Mucosa of stomach (tissue), 1 donor: ENCODE results near the gene DNASE1.

Source experiments
- H3K27me3 ChIP-seq: one replicate; pipeline ENCODE4 v1.7.0; 2013; ENCODE audit warnings: mild to moderate bottlenecking, low read length; ENCODE audit not compliant: control insufficient read depth, insufficient read depth
- H3K36me3 ChIP-seq: one replicate; pipeline ENCODE4 v1.7.0; 2013; ENCODE audit warnings: low read length; ENCODE audit not compliant: control insufficient read depth, insufficient read depth
- H3K4me1 ChIP-seq: one replicate; pipeline ENCODE4 v1.7.0; 2013; ENCODE audit warnings: mild to moderate bottlenecking, low read length; ENCODE audit not compliant: control insufficient read depth, insufficient read depth
- H3K4me3 ChIP-seq: one replicate; pipeline ENCODE4 v1.7.0; 2013; ENCODE audit warnings: low read length
- H3K9ac ChIP-seq: one replicate; pipeline ENCODE4 v1.7.0; 2013; ENCODE audit warnings: mild to moderate bottlenecking, low read length, moderate library complexity
- H3K9me3 ChIP-seq: one replicate; pipeline ENCODE4 v1.7.0; 2013; ENCODE audit warnings: mild to moderate bottlenecking, low read length, moderate library complexity; ENCODE audit not compliant: control insufficient read depth
- donor health status: Pancreatic carcinoma.

The DNASE1 gene

GRCh38 chr16:3673676-3674377, 19.3 kb downstream of the DNASE1 start:
- Histone ChIP-seq H3K4me1 (no peaks in the 10 kb centered on the region), H3K9ac (no peak overlapping the region), H3K4me3 (no peak overlapping the region), H3K27me3 (no peaks in the 10 kb centered on the region), H3K36me3 (no peaks in the 10 kb centered on the region), H3K9me3 (no peaks in the 10 kb centered on the region)

GRCh38 chr16:3674513-3675295, 20.2 kb downstream of the DNASE1 start:
- no peak overlapping the region for H3K9ac ChIP-seq
- no peaks in the 10 kb centered on the region for H3K9me3 ChIP-seq
- no peaks in the 10 kb centered on the region for H3K27me3 ChIP-seq
- no peak overlapping the region for H3K4me3 ChIP-seq
- no peaks in the 10 kb centered on the region for H3K4me1 ChIP-seq
- H3K36me3 ChIP-seq, result no peaks in the 10 kb centered on the region

- no peaks in the 10 kb centered on the region for H3K36me3 ChIP-seq
- no peaks in the 10 kb centered on the region for H3K27me3 ChIP-seq
- H3K9ac ChIP-seq, result no peak overlapping the region
- H3K4me1 ChIP-seq, result no peaks in the 10 kb centered on the region
- no peak overlapping the region for H3K4me3 ChIP-seq
- H3K9me3 ChIP-seq, result no peaks in the 10 kb centered on the region
These were observed 21.2 kb downstream of the DNASE1 start for GRCh38 chr16:3675601-3676130.

GRCh38 chr16:3677994-3678393, 23.5 kb downstream of the DNASE1 start:
- Histone ChIP-seq H3K4me3 (no peak overlapping the region), H3K9ac (no peak overlapping the region), H3K27me3 (no peaks in the 10 kb centered on the region), H3K36me3 (no peaks in the 10 kb centered on the region), H3K9me3 (no peaks in the 10 kb centered on the region), H3K4me1 (no peaks in the 10 kb centered on the region)

- Histone ChIP-seq H3K9ac (no peak overlapping the region), H3K9me3 (no peaks in the 10 kb centered on the region), H3K4me3 (no peak overlapping the region), H3K36me3 (no peaks in the 10 kb centered on the region), H3K4me1 (no peaks in the 10 kb centered on the region), H3K27me3 (no peaks in the 10 kb centered on the region)
These were observed 26.7 kb downstream of the DNASE1 start for GRCh38 chr16:3681206-3681605.

- Histone ChIP-seq H3K27me3 (no peaks in the 10 kb centered on the region), H3K4me3 (no peak overlapping the region), H3K4me1 (peaks cover 9% of the 10 kb centered on the region), H3K36me3 (no peaks in the 10 kb centered on the region), H3K9me3 (no peaks in the 10 kb centered on the region), H3K9ac (no peak overlapping the region)
These were observed 32.5 kb downstream of the DNASE1 start for GRCh38 chr16:3687021-3687420.

GRCh38 chr16:3687792-3688191, 33.3 kb downstream of the DNASE1 start:
- Histone ChIP-seq H3K36me3 (no peaks in the 10 kb centered on the region), H3K9me3 (no peaks in the 10 kb centered on the region)

GRCh38 chr16:3689731-3690130, 35.2 kb downstream of the DNASE1 start:
- H3K36me3 ChIP-seq, result no peaks in the 10 kb centered on the region
- no peak overlapping the region for H3K4me3 ChIP-seq
- H3K9ac ChIP-seq, result no peak overlapping the region
- H3K9me3 ChIP-seq, result no peaks in the 10 kb centered on the region
- peaks cover 9% of the 10 kb centered on the region for H3K4me1 ChIP-seq
- no peaks in the 10 kb centered on the region for H3K27me3 ChIP-seq

More at GRCh38 chr16:3687792-3688191, 33.3 kb downstream of the DNASE1 start:
- no peak overlapping the region for H3K4me3 ChIP-seq
- H3K4me1 ChIP-seq, result peaks cover 9% of the 10 kb centered on the region
- no peaks in the 10 kb centered on the region for H3K27me3 ChIP-seq
- no peak overlapping the region for H3K9ac ChIP-seq

- Histone ChIP-seq H3K9me3 (no peaks in the 10 kb centered on the region), H3K9ac (peak overlapping the region; percentile 33), H3K36me3 (no peaks in the 10 kb centered on the region), H3K4me3 (peak overlapping the region; percentile 14), H3K27me3 (no peaks in the 10 kb centered on the region), H3K4me1 (peaks cover 11% of the 10 kb centered on the region)
These were observed 36.0 kb downstream of the DNASE1 start for GRCh38 chr16:3690470-3690928.

GRCh38 chr16:3690980-3691720, 36.7 kb downstream of the DNASE1 start:
- Histone ChIP-seq H3K4me3 (peak overlapping the region; percentile 14), H3K9me3 (no peaks in the 10 kb centered on the region), H3K27me3 (no peaks in the 10 kb centered on the region), H3K4me1 (peaks cover 17% of the 10 kb centered on the region), H3K36me3 (no peaks in the 10 kb centered on the region), H3K9ac (peak overlapping the region; percentile 33)

GRCh38 chr16:3691761-3692160, 37.3 kb downstream of the DNASE1 start:
- Histone ChIP-seq H3K36me3 (no peaks in the 10 kb centered on the region), H3K9me3 (no peaks in the 10 kb centered on the region), H3K4me3 (no peak overlapping the region), H3K27me3 (no peaks in the 10 kb centered on the region), H3K9ac (no peak overlapping the region), H3K4me1 (peaks cover 23% of the 10 kb centered on the region)

GRCh38 chr16:3694051-3694450, 39.6 kb downstream of the DNASE1 start:
- H3K36me3 ChIP-seq, result no peaks in the 10 kb centered on the region
- H3K4me1 ChIP-seq, result peaks cover 25% of the 10 kb centered on the region
- H3K9me3 ChIP-seq, result no peaks in the 10 kb centered on the region
- no peak overlapping the region for H3K4me3 ChIP-seq
- no peaks in the 10 kb centered on the region for H3K27me3 ChIP-seq
- H3K9ac ChIP-seq, result no peak overlapping the region
